COR-L47 (cell line): ENCODE results near the gene CLCA4.
A peak's percentile ranks its signal among the peaks of the same experiment; 100 is the strongest.
"Not testable (repeated sequence)": the region's sequence is repeated elsewhere in the genome, so short reads cannot be mapped to it uniquely, and the experiment has no call there.

Experiments
- DNase-seq: peaks from one replicate; lab custom pipeline; 2025; lab: John Stamatoyannopoulos, UW

CLCA4 gene, protein sequence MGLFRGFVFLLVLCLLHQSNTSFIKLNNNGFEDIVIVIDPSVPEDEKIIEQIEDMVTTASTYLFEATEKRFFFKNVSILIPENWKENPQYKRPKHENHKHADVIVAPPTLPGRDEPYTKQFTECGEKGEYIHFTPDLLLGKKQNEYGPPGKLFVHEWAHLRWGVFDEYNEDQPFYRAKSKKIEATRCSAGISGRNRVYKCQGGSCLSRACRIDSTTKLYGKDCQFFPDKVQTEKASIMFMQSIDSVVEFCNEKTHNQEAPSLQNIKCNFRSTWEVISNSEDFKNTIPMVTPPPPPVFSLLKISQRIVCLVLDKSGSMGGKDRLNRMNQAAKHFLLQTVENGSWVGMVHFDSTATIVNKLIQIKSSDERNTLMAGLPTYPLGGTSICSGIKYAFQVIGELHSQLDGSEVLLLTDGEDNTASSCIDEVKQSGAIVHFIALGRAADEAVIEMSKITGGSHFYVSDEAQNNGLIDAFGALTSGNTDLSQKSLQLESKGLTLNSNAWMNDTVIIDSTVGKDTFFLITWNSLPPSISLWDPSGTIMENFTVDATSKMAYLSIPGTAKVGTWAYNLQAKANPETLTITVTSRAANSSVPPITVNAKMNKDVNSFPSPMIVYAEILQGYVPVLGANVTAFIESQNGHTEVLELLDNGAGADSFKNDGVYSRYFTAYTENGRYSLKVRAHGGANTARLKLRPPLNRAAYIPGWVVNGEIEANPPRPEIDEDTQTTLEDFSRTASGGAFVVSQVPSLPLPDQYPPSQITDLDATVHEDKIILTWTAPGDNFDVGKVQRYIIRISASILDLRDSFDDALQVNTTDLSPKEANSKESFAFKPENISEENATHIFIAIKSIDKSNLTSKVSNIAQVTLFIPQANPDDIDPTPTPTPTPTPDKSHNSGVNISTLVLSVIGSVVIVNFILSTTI

GRCh38 chr1:86546787-86547221 is at the start of gene CLCA4:
CLCA4 (plus strand) TSS chr1:86547078; CDS start chr1:86547120, 42 bp downstream.
- peak; percentile 65 for DNase-seq

DNA sequence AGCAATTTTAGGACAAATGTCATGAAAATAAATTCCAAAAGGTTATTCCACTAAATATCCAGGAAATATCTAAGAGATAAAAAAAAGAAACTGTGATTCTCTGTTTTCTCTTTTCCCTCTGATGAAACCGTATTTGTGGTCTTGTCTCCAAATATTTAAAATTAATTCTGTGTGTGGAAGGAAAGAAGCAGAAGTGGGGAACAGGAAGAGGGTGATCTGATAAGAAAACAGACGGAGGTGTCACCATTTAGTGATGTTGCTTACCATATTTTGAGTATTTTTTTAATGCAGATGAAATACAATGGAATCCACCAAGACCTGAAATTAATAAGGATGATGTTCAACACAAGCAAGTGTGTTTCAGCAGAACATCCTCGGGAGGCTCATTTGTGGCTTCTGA is 48.6 kb upstream of the CLCA4 start:
- DNase-seq = no peak

DNA sequence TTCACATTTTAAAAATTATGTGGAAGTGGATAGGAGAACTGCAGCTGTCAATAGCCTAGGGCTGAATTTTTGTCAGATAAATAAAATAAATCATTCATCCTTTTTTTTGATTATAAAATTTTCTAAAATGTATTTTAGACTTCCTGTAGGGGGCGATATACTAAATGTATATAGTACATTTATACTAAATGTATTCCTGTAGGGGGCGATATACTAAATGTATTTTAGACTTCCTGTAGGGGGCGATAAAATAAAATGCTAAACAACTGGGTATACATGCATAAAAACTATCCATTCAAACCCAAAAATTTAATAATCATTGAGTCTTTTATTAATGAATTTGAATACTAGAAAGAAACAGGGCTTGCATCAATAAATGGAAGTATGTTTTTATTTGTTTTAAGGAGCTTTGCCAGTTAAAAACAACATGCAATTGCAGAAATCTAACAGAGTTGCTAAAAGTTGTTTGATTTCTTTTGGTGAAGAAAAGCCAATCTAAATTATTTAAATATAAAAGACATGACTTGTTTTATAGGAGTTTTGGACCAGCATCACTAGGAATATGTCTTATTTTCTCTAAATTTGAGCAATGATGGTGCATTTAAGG is 46.8 kb upstream of the CLCA4 start:
- DNase-seq = peak; percentile 73

GRCh38 chr1:86500714-86501113 is 46.2 kb upstream of the CLCA4 start:
- DNase-seq = no peak

DNA sequence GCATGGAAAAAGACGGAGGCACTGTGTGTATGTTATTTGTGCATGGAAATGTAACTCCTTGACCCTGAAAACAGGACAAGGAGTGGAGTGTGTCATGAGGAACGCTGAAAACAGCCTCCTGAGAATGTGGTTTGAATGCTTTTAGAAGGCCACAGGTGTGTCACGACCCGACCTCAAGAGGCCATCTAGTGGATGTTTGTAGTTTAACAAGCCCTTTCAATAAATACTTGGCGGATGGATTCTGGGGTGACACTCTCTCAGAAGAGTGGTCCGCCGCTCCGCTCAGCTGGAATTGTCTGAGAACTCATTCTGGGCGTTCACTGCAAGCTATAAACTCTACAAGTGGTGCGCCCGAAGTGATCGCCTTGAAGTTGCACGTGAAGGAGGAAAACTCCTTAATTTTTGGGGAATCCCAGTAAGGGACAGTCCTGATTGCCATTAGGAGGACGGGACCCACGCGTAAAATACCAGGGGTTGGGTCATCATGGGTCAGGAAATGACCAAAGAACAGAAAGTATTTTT is 44.7 kb upstream of the CLCA4 start:
- DNase-seq = not testable (repeated sequence)

- no peak for DNase-seq
These were observed 44.0 kb upstream of the CLCA4 start for GRCh38 chr1:86502721-86503405.

DNA sequence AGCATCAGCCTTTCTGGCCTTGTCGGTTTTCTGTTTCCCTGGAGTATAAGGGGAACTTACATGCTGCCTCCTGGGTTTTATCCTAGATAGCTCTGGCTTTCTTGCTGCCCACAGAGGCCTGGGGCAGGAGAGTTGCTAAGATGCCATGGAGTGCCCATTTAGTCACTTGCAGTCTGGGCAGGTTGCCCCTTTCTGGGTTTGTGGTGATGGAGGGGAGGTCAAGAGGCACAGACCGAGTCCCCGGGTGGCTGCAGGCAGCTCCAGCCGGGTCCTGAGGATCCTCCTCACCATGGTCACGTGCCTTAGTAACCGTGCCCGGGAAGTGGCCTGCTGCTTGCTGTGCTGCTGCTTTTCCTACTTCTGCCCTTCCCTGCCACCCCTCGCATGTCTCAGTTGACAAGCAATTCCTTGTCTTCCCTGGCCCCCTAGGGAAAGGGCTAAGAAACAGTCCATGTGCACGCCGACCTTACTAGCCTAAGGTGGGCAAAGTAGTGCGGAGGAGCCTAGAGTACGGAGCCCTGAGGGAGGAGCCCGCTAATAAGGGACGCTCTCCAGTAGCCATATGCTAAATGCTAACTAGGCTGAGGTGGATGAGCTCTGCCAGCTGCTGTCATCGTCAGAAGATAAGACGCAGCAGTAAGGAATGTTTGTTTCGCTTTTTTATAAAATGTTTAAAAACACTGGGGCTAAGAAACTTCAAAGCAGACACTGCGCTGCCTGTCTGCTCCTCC is 43.3 kb upstream of the CLCA4 start:
- DNase-seq = no peak

- DNase-seq = no peak
These were observed 42.8 kb upstream of the CLCA4 start for GRCh38 chr1:86504137-86504479.

DNA sequence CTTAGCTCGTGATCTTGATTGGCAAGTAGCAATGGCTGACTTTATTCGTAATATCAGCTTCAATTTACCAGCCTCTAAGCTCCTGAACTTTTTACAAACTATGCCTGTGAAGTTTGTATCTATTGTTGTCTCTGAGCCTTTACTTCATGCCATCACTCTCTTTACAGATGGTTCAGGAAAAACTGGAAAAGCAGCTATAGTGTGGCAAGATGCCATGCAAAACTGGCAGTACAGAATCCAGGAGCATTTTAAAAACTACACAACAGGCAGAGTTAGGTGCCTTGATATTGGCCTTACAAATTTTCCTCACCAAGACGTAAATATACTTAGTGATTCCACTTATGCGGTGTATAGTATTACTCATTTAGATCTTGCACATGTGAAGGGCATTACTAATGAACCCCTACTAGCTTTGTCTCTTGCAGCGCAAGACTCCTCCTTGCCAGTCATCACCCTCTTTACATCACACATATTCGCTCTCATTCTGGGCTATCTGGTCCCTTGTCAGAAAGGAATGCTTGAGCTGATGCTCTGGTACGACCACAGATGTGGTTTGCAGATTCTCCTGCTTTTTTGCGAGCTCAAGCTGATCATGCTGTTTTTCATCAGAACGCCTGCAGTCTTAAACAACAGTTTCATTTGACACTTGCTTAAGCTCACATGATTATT is 41.8 kb upstream of the CLCA4 start:
- no peak for DNase-seq

DNA sequence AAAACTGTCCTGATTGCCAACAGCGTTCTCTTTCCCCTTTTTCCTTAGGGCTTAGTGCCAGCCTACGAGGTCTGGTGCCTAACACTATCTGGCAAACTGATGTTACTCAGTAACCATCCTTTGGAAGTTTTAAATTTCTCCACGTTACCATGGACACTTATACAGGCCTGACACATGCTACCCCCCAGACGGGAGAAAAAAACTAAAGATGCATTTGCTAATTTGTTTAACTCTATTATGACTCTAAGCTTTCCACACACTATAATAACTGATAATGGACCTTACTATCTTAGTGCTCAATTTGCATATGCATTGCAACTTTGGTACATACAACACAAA is 41.3 kb upstream of the CLCA4 start:
- DNase-seq = no peak

DNA sequence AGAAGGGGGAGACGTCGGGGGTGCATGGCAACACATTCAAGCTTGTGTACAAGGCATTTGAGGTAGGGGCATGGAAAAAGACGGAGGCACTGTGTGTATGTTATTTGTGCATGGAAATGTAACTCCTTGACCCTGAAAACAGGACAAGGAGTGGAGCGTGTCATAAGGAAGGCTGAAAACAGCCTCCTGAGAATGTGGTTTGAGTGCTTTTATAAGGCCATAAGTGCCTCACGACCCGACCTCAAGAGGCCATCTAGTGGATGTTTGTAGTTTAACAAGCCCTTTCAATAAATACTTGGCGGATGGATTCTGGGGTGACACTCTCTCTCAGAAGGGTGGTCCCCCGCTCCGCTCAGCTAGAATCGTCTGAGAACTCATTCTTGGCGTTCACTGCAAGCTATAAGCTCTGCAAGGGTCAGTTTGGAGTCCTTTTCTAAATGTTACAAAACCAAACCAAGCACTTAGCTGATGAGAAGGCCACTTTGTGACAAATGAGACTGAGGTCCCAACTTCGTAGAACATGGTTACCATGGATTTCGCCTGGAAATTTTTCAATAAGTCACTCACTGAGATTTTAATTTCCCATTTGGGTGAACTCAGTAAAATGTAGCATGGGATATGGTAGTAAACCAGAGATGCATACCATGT is 38.8 kb upstream of the CLCA4 start:
- no peak for DNase-seq

GRCh38 chr1:86508583-86508969 is 38.3 kb upstream of the CLCA4 start:
- DNase-seq = no peak

DNA sequence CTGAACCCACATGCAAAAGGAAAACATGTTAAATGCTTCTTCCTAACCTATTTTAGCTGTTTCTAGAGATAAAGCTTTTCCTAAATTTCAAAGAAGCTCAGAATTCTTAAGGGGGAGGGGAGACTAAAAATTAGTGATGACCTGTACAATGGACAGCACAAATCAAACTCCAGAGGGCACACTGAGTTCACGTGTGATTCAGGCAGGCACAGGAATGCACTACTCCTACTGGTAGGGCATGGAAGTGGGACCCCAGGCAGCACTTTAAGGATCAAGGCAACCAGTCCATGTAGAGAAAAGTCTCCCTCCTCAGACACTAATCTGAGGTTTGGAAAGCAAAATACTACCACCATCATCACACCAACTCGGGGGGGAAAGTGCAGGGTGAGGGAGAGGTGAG is 31.3 kb upstream of the CLCA4 start:
- peak; percentile 50 for DNase-seq

DNA sequence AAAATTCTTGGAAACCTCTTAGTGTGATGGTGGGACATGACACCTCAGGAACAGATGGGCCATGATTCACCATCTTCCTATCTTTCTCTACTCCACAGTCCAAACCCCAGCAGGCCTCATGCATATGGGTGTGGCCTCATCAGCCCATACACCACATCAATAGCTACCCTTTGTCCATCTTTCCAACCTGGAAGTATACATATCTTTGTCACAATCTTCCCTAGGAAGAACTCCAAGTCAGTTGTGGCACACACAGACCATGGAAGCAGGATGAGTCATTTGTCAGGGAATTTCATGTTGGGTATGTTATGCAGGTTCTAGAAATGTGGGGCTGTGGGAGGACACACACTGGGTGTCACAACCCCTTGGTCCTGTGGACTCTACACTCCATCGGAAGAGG is 30.5 kb upstream of the CLCA4 start:
- no peak for DNase-seq

DNA sequence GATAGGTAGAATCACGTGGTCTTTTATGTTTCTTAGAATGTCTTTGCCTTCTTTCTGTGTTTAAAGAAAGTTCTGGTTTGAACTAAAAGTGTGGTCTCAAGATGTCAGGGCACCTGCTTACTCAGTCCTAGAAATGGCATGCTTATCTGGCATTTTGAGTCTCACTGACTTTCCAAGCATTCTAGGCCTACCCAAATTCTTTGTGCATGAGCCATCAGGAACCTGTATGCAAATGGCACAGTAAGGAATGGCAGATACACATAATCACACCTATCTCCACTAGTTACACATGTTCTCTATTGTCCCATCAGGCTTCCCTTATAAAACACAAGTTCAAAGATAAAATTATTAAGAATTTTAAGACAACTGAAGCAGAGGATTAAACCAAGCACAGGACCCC is 29.5 kb upstream of the CLCA4 start:
- no peak for DNase-seq

GRCh38 chr1:86520789-86521521 is 25.9 kb upstream of the CLCA4 start:
- DNase-seq = no peak

- no peak for DNase-seq
These were observed 25.4 kb upstream of the CLCA4 start for GRCh38 chr1:86521522-86521891.

GRCh38 chr1:86522240-86522639 is 24.6 kb upstream of the CLCA4 start:
- DNase-seq = no peak

DNA sequence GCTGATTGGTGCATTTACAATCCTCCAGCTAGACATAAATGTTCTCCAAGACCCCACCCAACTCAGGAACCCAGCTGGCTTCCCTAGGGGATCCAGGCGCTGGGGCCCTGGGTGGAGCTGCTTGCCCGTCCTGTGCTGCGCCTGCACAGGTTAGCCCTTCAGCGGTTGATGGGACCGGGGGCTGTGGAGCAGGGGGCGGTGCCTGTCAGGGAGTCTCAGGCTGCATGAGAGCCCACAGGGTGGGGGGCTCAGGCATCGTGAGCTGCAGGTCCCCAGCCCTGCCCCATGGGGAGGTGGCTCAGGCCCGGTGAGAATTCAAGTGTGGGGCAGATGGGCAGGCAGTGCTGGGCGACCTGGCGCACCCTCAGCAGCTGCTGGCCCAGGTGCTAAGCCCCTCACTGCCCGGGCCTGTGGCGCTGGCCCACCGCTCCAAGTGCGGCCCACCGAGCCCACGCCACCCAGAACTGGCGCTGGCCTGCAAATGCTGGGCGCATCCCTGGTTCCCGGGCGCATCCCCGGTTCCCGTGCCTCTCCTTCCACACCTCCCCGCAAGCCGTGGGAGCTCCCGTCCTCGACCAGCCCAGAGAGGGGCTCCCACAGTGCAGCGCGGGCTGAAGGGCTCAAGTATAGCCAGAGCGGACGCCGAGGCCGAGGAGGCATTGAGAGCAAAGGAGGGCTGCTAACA is 23.1 kb upstream of the CLCA4 start:
- no peak for DNase-seq
